Epidermal melanocyte (primary cell): ENCODE data around the gene WDFY2.

Experiments used
- DNase-seq: peaks from one replicate; pipeline ENCODE4 v3.0.0; 2011; ENCODE audit warnings: low spot score; ENCODE audit not compliant: insufficient read length

WDFY2 gene

GRCh38 chr13:51786425-51787265, 202.4 kb downstream of the WDFY2 start:
- DNase-seq = no peak

GRCh38 chr13:51793570-51794271, 209.5 kb downstream of the WDFY2 start:
- DNase-seq = no peak

- DNase-seq = no peak
These were observed 210.7 kb downstream of the WDFY2 start for GRCh38 chr13:51794964-51795363.

GRCh38 chr13:51795419-51795818, 211.2 kb downstream of the WDFY2 start:
- no peak for DNase-seq

- no peak for DNase-seq
These were observed 212.3 kb downstream of the WDFY2 start for GRCh38 chr13:51796546-51796945.

- no peak for DNase-seq
These were observed 213.6 kb downstream of the WDFY2 start for GRCh38 chr13:51797664-51798488.

GRCh38 chr13:51799261-51799660, 215.0 kb downstream of the WDFY2 start:
- no peak for DNase-seq

GRCh38 chr13:51800486-51800885, 216.2 kb downstream of the WDFY2 start:
- DNase-seq = no peak

GRCh38 chr13:51801631-51802099, 217.4 kb downstream of the WDFY2 start:
- no peak for DNase-seq

- no peak for DNase-seq
These were observed 218.6 kb downstream of the WDFY2 start for GRCh38 chr13:51802631-51803418.

- peak; percentile 73 for DNase-seq
These were observed 219.4 kb downstream of the WDFY2 start, which contains the start of gene DHRS12 for GRCh38 chr13:51803422-51804294. TSS of gene DHRS12 (minus strand) at chr13:51804163. CDS start at chr13:51799659, 4,504 bp downstream.

- no peak for DNase-seq
These were observed 220.3 kb downstream of the WDFY2 start for GRCh38 chr13:51804295-51805172.

- DNase-seq = no peak
These were observed 221.1 kb downstream of the WDFY2 start for GRCh38 chr13:51805313-51805712.

GRCh38 chr13:51805925-51806324, 221.7 kb downstream of the WDFY2 start:
- DNase-seq = no peak

GRCh38 chr13:51806566-51806965, 222.3 kb downstream of the WDFY2 start:
- no peak for DNase-seq

- DNase-seq = no peak
These were observed 222.8 kb downstream of the WDFY2 start for GRCh38 chr13:51807041-51807440.

- no peak for DNase-seq
These were observed 224.5 kb downstream of the WDFY2 start for GRCh38 chr13:51808811-51809210.

- DNase-seq = no peak
These were observed 226.8 kb downstream of the WDFY2 start for GRCh38 chr13:51811046-51811445.

- DNase-seq = no peak
These were observed 227.7 kb downstream of the WDFY2 start for GRCh38 chr13:51811920-51812451.
